Peyer's patch (tissue), 4 donors: Measurements from ENCODE around the gene PTPN14.

Source experiments
- POLR2A ChIP-seq, 2 donors: fragments of 450-650 bp; IDR thresholded peaks; one replicate each; pipeline ENCODE4 v1.5.1; 2017; ENCODE audit warnings: antibody characterized with exemption in 2 of 2, mild to moderate bottlenecking in 2 of 2, moderate library complexity in 2 of 2
- TF ChIP-seq, protein P1 (sequence below), 6 experiments: fragments of 450-650 bp in 4 of 6; fragments of 200-600 bp in 2 of 6; sonication (generic) in 1 of 6; IDR thresholded peaks; one replicate each; pipeline ENCODE4 v1.5.1; 2017 to 2019; ENCODE audit warnings: antibody characterized with exemption in 6 of 6, mild to moderate bottlenecking in 3 of 6, moderate library complexity in 1 of 6

DNA sequence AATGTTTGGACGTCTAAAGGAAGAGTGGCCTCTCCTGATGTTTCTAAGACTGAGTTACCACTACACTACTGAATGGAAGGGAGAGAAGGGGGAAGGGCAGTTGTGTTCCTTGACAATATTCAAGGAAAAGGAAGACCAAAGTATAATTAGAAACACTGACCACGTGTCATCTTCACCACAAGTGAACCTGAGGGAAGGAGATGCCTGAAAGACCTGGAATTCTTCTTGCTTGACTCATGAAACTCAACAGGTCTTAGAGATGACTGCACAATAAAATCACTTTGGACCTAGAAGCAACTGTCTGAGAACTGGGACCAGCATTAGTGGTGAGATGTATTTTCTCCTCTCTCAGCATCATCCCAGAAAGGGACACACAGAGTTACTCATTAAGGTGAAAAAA lies 56.7 kb downstream of the PTPN14 start:
- TF ChIP-seq, protein P1, sequence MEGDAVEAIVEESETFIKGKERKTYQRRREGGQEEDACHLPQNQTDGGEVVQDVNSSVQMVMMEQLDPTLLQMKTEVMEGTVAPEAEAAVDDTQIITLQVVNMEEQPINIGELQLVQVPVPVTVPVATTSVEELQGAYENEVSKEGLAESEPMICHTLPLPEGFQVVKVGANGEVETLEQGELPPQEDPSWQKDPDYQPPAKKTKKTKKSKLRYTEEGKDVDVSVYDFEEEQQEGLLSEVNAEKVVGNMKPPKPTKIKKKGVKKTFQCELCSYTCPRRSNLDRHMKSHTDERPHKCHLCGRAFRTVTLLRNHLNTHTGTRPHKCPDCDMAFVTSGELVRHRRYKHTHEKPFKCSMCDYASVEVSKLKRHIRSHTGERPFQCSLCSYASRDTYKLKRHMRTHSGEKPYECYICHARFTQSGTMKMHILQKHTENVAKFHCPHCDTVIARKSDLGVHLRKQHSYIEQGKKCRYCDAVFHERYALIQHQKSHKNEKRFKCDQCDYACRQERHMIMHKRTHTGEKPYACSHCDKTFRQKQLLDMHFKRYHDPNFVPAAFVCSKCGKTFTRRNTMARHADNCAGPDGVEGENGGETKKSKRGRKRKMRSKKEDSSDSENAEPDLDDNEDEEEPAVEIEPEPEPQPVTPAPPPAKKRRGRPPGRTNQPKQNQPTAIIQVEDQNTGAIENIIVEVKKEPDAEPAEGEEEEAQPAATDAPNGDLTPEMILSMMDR (IDR thresholded peaks at IDR 0.05) = no peak
- no peak for TF ChIP-seq POLR2A (IDR thresholded peaks at IDR 0.05)
